Measurements from ENCODE around the gene STAP1.

DNA sequence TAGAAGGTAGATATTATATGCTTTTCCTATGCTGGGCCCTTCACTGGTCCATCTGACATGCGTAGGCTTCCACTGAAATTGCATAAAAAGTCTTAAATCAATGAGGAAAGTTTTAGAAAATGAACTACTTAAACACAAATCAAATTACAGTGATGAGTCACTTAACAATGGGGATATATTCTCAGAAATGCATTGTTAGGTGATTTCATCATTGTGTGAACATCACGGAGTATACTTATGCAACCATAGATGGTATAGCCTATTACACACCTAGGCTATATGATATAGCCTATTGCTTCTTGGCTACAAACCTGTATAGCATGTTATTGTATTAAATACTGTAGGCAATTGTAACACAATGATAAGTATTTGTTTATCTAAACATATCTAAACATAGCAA is 10.3 kb downstream of the STAP1 start:
- TF ChIP-seq, protein P1, sequence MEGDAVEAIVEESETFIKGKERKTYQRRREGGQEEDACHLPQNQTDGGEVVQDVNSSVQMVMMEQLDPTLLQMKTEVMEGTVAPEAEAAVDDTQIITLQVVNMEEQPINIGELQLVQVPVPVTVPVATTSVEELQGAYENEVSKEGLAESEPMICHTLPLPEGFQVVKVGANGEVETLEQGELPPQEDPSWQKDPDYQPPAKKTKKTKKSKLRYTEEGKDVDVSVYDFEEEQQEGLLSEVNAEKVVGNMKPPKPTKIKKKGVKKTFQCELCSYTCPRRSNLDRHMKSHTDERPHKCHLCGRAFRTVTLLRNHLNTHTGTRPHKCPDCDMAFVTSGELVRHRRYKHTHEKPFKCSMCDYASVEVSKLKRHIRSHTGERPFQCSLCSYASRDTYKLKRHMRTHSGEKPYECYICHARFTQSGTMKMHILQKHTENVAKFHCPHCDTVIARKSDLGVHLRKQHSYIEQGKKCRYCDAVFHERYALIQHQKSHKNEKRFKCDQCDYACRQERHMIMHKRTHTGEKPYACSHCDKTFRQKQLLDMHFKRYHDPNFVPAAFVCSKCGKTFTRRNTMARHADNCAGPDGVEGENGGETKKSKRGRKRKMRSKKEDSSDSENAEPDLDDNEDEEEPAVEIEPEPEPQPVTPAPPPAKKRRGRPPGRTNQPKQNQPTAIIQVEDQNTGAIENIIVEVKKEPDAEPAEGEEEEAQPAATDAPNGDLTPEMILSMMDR (IDR thresholded peaks at IDR 0.05): no peak
- TF ChIP-seq POLR2A (IDR thresholded peaks at IDR 0.05): no peak

All from lower leg skin (tissue), 3 donors.